ENCODE data around the gene MYMX.
"Not testable (repeated sequence)": the region's sequence is repeated elsewhere in the genome, so short reads cannot be mapped to it uniquely, and the experiment has no call there.

Gene MYMX

GRCh38 chr6:44216677-44217331, at the start of gene MYMX:
Gene MYMX (plus strand): TSS chr6:44216926. CDS start chr6:44217472, 546 bp downstream.
- no peak for DNase-seq (ENCODE audit: low read depth in 2 of 2)

GRCh38 chr6:44167567-44167966, 49.2 kb upstream of the MYMX start:
- DNase-seq (ENCODE audit: low read depth in 2 of 2) = no peak

- no peak for DNase-seq (ENCODE audit: low read depth in 2 of 2)
These were observed 47.6 kb upstream of the MYMX start for GRCh38 chr6:44169154-44169553.

- no peak for DNase-seq (ENCODE audit: low read depth in 2 of 2)
These were observed 46.7 kb upstream of the MYMX start for GRCh38 chr6:44169886-44170570.

GRCh38 chr6:44171899-44172546, 44.7 kb upstream of the MYMX start:
- no peak for DNase-seq (ENCODE audit: low read depth in 2 of 2)

- DNase-seq (ENCODE audit: low read depth in 2 of 2) = peak; percentile 67 to 77
These were observed 43.8 kb upstream of the MYMX start for GRCh38 chr6:44172731-44173500.

- DNase-seq (ENCODE audit: low read depth in 2 of 2) = no peak
These were observed 40.5 kb upstream of the MYMX start for GRCh38 chr6:44176130-44176761.

GRCh38 chr6:44176762-44177509, 39.8 kb upstream of the MYMX start:
- DNase-seq (ENCODE audit: low read depth in 2 of 2) = no peak

GRCh38 chr6:44177691-44178423, 38.9 kb upstream of the MYMX start:
- no peak for DNase-seq (ENCODE audit: low read depth in 2 of 2)

GRCh38 chr6:44178424-44179071, 38.2 kb upstream of the MYMX start:
- DNase-seq (ENCODE audit: low read depth in 2 of 2) = no peak

- DNase-seq (ENCODE audit: low read depth in 2 of 2) = no peak
These were observed 37.6 kb upstream of the MYMX start for GRCh38 chr6:44179072-44179536.

GRCh38 chr6:44179648-44180047, 37.1 kb upstream of the MYMX start:
- no peak for DNase-seq (ENCODE audit: low read depth in 2 of 2)

GRCh38 chr6:44180406-44180805, 36.3 kb upstream of the MYMX start:
- no peak for DNase-seq (ENCODE audit: low read depth in 2 of 2)

- DNase-seq (ENCODE audit: low read depth in 2 of 2) = no peak
These were observed 35.8 kb upstream of the MYMX start for GRCh38 chr6:44180886-44181285.

GRCh38 chr6:44181784-44182183, 34.9 kb upstream of the MYMX start:
- not testable (repeated sequence) for DNase-seq (ENCODE audit: low read depth in 2 of 2)

- no peak for DNase-seq (ENCODE audit: low read depth in 2 of 2)
These were observed 33.8 kb upstream of the MYMX start for GRCh38 chr6:44182911-44183390.

GRCh38 chr6:44183783-44184182, 32.9 kb upstream of the MYMX start:
- no peak for DNase-seq (ENCODE audit: low read depth in 2 of 2)

GRCh38 chr6:44185356-44185755, 31.4 kb upstream of the MYMX start:
- DNase-seq (ENCODE audit: low read depth in 2 of 2) = not testable (repeated sequence)

GRCh38 chr6:44185953-44186634, 30.6 kb upstream of the MYMX start:
- no peak for DNase-seq (ENCODE audit: low read depth in 2 of 2)
